ENCODE measurements around the gene COG4.

DNA sequence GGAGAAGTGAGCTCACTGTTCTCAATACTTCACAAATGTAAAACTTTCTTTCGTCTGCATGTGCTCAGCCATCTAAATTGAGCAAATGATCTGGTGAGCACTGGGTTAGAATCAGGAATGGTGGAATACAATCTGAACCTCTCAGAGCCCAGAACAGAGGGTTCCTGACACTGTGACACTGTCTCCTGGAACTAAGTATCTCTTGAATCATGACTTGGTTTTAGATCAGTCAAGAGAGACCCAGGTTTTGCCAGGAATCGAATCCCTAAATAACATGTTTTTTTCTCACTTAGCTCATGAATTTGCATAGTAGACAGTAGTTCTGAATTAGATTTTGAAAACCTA lies 49.5 kb upstream of the COG4 start:
- TF ChIP-seq, protein P1, sequence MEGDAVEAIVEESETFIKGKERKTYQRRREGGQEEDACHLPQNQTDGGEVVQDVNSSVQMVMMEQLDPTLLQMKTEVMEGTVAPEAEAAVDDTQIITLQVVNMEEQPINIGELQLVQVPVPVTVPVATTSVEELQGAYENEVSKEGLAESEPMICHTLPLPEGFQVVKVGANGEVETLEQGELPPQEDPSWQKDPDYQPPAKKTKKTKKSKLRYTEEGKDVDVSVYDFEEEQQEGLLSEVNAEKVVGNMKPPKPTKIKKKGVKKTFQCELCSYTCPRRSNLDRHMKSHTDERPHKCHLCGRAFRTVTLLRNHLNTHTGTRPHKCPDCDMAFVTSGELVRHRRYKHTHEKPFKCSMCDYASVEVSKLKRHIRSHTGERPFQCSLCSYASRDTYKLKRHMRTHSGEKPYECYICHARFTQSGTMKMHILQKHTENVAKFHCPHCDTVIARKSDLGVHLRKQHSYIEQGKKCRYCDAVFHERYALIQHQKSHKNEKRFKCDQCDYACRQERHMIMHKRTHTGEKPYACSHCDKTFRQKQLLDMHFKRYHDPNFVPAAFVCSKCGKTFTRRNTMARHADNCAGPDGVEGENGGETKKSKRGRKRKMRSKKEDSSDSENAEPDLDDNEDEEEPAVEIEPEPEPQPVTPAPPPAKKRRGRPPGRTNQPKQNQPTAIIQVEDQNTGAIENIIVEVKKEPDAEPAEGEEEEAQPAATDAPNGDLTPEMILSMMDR (IDR thresholded peaks at IDR 0.05) = no peak
- TF ChIP-seq POLR2AphosphoS5 (IDR thresholded peaks at IDR 0.05; ENCODE audit: low read depth, low read length) = no peak
- TF ChIP-seq SIN3A (IDR thresholded peaks at IDR 0.05; ENCODE audit: borderline replicate concordance, insufficient read depth, low read depth, low read length) = no peak
- TF ChIP-seq TCF7L2 (IDR thresholded peaks at IDR 0.05; ENCODE audit: low read depth, low read length) = no peak
- TF ChIP-seq, protein P2, sequence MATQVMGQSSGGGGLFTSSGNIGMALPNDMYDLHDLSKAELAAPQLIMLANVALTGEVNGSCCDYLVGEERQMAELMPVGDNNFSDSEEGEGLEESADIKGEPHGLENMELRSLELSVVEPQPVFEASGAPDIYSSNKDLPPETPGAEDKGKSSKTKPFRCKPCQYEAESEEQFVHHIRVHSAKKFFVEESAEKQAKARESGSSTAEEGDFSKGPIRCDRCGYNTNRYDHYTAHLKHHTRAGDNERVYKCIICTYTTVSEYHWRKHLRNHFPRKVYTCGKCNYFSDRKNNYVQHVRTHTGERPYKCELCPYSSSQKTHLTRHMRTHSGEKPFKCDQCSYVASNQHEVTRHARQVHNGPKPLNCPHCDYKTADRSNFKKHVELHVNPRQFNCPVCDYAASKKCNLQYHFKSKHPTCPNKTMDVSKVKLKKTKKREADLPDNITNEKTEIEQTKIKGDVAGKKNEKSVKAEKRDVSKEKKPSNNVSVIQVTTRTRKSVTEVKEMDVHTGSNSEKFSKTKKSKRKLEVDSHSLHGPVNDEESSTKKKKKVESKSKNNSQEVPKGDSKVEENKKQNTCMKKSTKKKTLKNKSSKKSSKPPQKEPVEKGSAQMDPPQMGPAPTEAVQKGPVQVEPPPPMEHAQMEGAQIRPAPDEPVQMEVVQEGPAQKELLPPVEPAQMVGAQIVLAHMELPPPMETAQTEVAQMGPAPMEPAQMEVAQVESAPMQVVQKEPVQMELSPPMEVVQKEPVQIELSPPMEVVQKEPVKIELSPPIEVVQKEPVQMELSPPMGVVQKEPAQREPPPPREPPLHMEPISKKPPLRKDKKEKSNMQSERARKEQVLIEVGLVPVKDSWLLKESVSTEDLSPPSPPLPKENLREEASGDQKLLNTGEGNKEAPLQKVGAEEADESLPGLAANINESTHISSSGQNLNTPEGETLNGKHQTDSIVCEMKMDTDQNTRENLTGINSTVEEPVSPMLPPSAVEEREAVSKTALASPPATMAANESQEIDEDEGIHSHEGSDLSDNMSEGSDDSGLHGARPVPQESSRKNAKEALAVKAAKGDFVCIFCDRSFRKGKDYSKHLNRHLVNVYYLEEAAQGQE (IDR thresholded peaks at IDR 0.05; ENCODE audit: insufficient read depth in 1 of 2, low read depth in 2 of 2, low read length in 1 of 2) = no peak
